ENCODE data around the gene KRT9. TPM values are rescaled to one million over a fixed set of nuclear protein-coding genes. Genes with fewer than 3 reads are reported as not detected.

Gene KRT9
- total and polyA plus RNA-seq, 7 experiments from 2014 or later = not detected

DNA sequence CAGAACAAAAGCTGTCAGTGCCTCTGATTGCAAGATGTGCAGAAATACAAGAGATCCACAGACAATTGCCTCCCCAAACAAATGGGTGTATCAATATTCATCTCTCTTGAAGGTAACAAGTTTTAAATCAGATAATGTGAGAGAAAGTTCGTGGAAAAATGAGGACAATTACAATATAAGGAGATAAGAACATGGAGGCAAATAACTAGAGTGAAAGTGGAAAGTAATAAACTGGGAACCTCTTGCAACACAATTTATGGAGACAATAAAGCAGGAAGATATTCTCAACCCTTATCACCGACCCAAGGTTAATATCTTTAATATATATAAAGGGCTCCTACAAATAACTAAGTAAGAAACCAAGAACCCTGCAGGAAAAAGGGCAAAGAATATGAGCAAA, 29.5 kb downstream of the KRT9 start:
- DNase-seq (no peak), ATAC-seq (no peak)
- CTCF ChIA-PET = interaction anchor here (0.9 to 1.7 kb wide), 2 partner anchors 8 to 124 kb away, joined by 3 read pairs; no protein-coding TSS in a partner anchor
- Histone ChIP-seq H3K27ac (ENCODE audit: low read depth, low read length) (no peak overlapping the region), H3K27me3 (ENCODE audit: control insufficient read depth in 2 of 2, insufficient read depth in 2 of 2, low read length in 2 of 2) (no peaks in the 10 kb centered on the region), H3K36me3 (ENCODE audit: control insufficient read depth in 2 of 3, insufficient read depth in 3 of 3, low read length in 3 of 3) (no peaks in the 10 kb centered on the region), H3K4me3 (ENCODE audit: low read length) (no peak overlapping the region), H3K4me1 (ENCODE audit: control insufficient read depth in 2 of 2, insufficient read depth in 2 of 2, low read length in 2 of 2) (no peaks in the 10 kb centered on the region), H3K9me3 (ENCODE audit: control insufficient read depth in 2 of 3, low read length in 3 of 3) (no peaks in the 10 kb centered on the region)
- intact Hi-C loops (cut with micrococcal nuclease) = no loop called here
- POLR2A ChIA-PET = no interaction called here
- H3K4me1 Mint-ChIP-seq = peaks cover 0 to 1% (median 0%) of the 10 kb centered on the region in 7 donors
- H3K27ac Mint-ChIP-seq = no peak overlapping the region
- peaks cover 0 to 9% (median 0%) of the 10 kb centered on the region in 5 donors for H3K27me3 Mint-ChIP-seq
- H3K4me3 Mint-ChIP-seq = no peak overlapping the region
- peaks cover 0 to 7% (median 0%) of the 10 kb centered on the region in 11 donors for H3K9me3 Mint-ChIP-seq
- peaks cover 0 to 3% (median 0%) of the 10 kb centered on the region in 5 donors for H3K36me3 Mint-ChIP-seq

DNA sequence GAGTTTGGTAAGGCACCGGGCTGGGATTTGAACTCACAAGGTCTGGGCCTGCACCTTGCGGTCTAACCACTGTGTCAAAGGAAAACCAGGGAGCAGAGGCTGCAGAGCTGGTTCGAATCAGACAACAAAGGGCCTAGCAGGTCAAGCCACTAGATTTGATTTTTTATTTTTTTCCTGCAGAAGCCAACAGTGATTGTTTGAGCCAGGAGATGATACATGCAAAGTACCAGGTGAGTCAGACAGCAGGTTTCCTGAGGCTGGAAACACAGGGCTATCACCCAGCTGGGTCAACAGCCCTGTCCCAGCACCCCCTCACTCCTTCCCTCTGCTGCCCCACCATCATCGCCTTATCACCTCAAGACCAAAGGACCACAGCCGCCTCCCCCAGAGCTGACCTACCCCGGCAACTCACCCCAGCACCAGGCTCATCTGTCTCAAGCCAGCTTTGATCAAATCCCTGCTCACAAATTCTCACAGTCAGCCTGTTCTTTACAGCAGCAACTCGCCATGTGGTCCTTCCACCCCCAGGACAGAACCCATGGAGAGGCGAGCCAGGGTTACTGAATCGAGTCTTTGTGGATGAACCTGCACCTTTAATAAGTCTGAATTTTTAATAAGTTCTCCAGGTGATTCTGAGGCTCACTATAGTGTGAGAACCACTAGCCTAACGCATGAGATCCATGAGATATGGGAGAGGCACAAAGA, 30.8 kb downstream of the KRT9 start:
- no peak overlapping the region for H3K4me3 ChIP-seq (ENCODE audit: low read length)
- Mint-ChIP-seq H3K36me3 (no peaks in the 10 kb centered on the region), H3K4me3 (no peak overlapping the region), H3K27ac (no peak overlapping the region), H3K9me3 (no peaks in the 10 kb centered on the region), H3K4me1 (no peaks in the 10 kb centered on the region), H3K27me3 (peaks cover 0 to 12% (median 0%) of the 10 kb centered on the region in 5 donors)
- ChIA-PET CTCF (interaction anchor here (1.1 to 4.2 kb wide), 3 partner anchors 8 to 125 kb away, joined by 3 to 14 read pairs (median 3); no protein-coding TSS in a partner anchor), POLR2A (no interaction called here)
- no peaks in the 10 kb centered on the region for H3K4me1 ChIP-seq (ENCODE audit: control insufficient read depth in 2 of 2, insufficient read depth in 2 of 2, low read length in 2 of 2)
- H3K36me3 ChIP-seq (ENCODE audit: control insufficient read depth in 2 of 3, insufficient read depth in 3 of 3, low read length in 3 of 3) = no peaks in the 10 kb centered on the region
- DNase-seq (no peak), ATAC-seq (no peak)
- H3K27me3 ChIP-seq (ENCODE audit: control insufficient read depth in 2 of 2, insufficient read depth in 2 of 2, low read length in 2 of 2) = no peaks in the 10 kb centered on the region
- H3K9me3 ChIP-seq (ENCODE audit: control insufficient read depth in 2 of 3, low read length in 3 of 3) = no peaks in the 10 kb centered on the region
- intact Hi-C loops (cut with micrococcal nuclease) = no loop called here
- no peak overlapping the region for H3K27ac ChIP-seq (ENCODE audit: low read depth, low read length)

DNA sequence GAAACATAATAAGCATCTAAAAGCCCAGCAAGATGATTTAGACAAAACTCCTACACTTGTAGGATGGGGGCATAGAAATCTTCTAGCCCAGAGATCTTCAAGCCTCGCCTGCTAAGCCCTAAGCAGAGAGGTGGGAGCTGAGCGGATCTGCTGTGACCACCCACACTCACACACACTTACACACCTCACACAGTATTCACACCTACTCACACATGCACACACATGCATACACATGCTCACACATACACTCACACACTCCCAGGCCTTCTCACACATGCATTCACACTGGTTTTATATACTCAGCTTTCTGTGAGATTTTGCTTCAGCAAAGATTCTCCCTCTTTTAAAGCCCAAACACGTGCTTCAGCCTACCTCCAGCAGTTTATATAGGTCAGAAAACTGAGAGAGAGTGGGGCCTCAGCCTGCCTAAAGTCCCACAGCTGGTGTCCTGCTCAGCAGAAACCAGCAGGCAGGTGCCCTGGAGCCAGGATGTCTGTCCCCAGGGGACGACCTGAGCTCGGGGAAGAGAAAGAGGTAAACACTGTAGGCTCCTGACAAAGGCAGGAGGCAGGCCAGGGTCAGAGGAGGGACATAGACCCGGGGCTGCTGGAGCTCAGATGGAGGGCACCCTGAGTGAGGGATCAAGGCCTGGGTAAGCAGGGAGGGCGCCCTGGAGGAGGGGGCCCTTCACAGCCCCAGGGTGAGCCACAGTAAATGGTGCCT, 31.7 kb downstream of the KRT9 start:
- CTCF ChIA-PET = interaction anchor here (0.6 to 4.2 kb wide), 3 partner anchors 9 to 256 kb away, joined by 3 to 14 read pairs (median 3); no protein-coding TSS in a partner anchor
- Histone ChIP-seq H3K4me3 (ENCODE audit: low read length) (no peak overlapping the region), H3K27me3 (ENCODE audit: control insufficient read depth in 2 of 2, insufficient read depth in 2 of 2, low read length in 2 of 2) (no peaks in the 10 kb centered on the region), H3K27ac (ENCODE audit: low read depth, low read length) (no peak overlapping the region), H3K4me1 (ENCODE audit: control insufficient read depth in 2 of 2, insufficient read depth in 2 of 2, low read length in 2 of 2) (no peaks in the 10 kb centered on the region), H3K36me3 (ENCODE audit: control insufficient read depth in 2 of 3, insufficient read depth in 3 of 3, low read length in 3 of 3) (no peaks in the 10 kb centered on the region), H3K9me3 (ENCODE audit: control insufficient read depth in 2 of 3, low read length in 3 of 3) (no peaks in the 10 kb centered on the region)
- Mint-ChIP-seq H3K36me3 (no peaks in the 10 kb centered on the region), H3K27ac (no peak overlapping the region), H3K4me3 (no peak overlapping the region), H3K9me3 (no peaks in the 10 kb centered on the region), H3K4me1 (no peaks in the 10 kb centered on the region), H3K27me3 (peaks cover 0 to 17% (median 6%) of the 10 kb centered on the region in 5 donors)
- DNase-seq (no peak), ATAC-seq (no peak)
- POLR2A ChIA-PET = no interaction called here
- intact Hi-C loops (cut with micrococcal nuclease) = no loop called here

DNA sequence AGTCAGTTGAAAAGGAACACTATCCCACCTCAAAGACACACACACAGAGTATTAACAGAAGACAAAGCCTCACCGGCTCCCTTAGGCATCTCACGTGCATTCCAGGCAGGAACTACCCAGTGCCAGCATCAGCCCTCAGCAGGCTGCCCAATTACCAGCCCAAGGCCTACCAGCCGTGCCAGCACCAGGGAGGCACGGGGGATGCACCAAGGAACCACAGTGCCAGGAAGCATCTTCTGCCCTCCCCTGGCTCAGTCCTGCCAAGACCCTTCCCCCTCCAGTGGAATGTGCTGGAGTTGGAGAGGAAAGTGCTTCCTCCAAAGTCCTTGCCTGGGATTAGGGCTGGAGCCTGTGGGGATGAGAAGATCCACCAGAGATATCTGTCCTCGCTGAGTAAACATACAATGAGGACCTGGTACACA, 32.8 kb downstream of the KRT9 start:
- Mint-ChIP-seq H3K27me3 (peaks cover 0 to 17% (median 8%) of the 10 kb centered on the region in 5 donors), H3K27ac (no peak overlapping the region), H3K36me3 (no peaks in the 10 kb centered on the region), H3K4me3 (no peak overlapping the region), H3K9me3 (no peaks in the 10 kb centered on the region), H3K4me1 (no peaks in the 10 kb centered on the region)
- POLR2A ChIA-PET = no interaction called here
- DNase-seq (no peak), ATAC-seq (no peak)
- Histone ChIP-seq H3K27ac (ENCODE audit: low read depth, low read length) (no peak overlapping the region), H3K4me3 (ENCODE audit: low read length) (no peak overlapping the region), H3K36me3 (ENCODE audit: control insufficient read depth in 2 of 3, insufficient read depth in 3 of 3, low read length in 3 of 3) (no peaks in the 10 kb centered on the region), H3K4me1 (ENCODE audit: control insufficient read depth in 2 of 2, insufficient read depth in 2 of 2, low read length in 2 of 2) (no peaks in the 10 kb centered on the region), H3K27me3 (ENCODE audit: control insufficient read depth in 2 of 2, insufficient read depth in 2 of 2, low read length in 2 of 2) (no peaks in the 10 kb centered on the region), H3K9me3 (ENCODE audit: control insufficient read depth in 2 of 3, low read length in 3 of 3) (no peaks in the 10 kb centered on the region)
- intact Hi-C loops (cut with micrococcal nuclease) = no loop called here
- CTCF ChIA-PET = interaction anchor here (4.2 kb wide), 1 partner anchor 10 kb away, joined by 14 read pairs; no protein-coding TSS in a partner anchor

DNA sequence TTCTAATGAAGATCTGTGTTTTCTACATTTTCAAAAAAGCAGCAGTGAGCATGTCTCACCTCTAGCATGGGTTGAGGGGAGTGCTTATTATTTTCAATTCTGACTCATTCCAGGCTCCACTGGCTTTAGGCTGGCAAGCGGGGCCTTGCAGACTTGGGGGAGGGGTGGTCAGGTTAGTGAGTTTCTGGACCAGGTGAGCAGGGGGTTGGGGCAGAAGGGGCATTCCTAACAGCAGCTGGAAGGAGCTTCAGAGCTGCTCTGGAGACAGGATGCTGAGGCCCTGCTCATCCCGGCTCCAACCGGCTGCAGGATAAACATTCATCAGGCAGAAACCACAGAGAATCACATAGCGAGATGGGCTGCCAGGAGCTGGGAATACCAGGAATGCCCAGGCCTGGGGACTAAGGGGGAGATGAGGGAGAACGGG, 33.3 kb downstream of the KRT9 start:
- intact Hi-C loops (cut with micrococcal nuclease) = no loop called here
- no peak overlapping the region for H3K27ac Mint-ChIP-seq
- peaks cover 0 to 17% (median 10%) of the 10 kb centered on the region in 5 donors for H3K27me3 Mint-ChIP-seq
- ATAC-seq = no peak
- Histone ChIP-seq H3K4me1 (ENCODE audit: control insufficient read depth in 2 of 2, insufficient read depth in 2 of 2, low read length in 2 of 2) (no peaks in the 10 kb centered on the region), H3K9me3 (ENCODE audit: control insufficient read depth in 2 of 3, low read length in 3 of 3) (no peaks in the 10 kb centered on the region), H3K27me3 (ENCODE audit: control insufficient read depth in 2 of 2, insufficient read depth in 2 of 2, low read length in 2 of 2) (no peaks in the 10 kb centered on the region), H3K27ac (ENCODE audit: low read depth, low read length) (no peak overlapping the region), H3K4me3 (ENCODE audit: low read length) (no peak overlapping the region), H3K36me3 (ENCODE audit: control insufficient read depth in 2 of 3, insufficient read depth in 3 of 3, low read length in 3 of 3) (no peaks in the 10 kb centered on the region)
- POLR2A ChIA-PET = no interaction called here
- DNase-seq = no peak
- no peaks in the 10 kb centered on the region for H3K9me3 Mint-ChIP-seq
- H3K4me3 Mint-ChIP-seq = no peak overlapping the region
- H3K36me3 Mint-ChIP-seq = no peaks in the 10 kb centered on the region
- CTCF ChIA-PET = interaction anchor here (4.2 kb wide), 1 partner anchor 10 kb away, joined by 14 read pairs; no protein-coding TSS in a partner anchor
- no peaks in the 10 kb centered on the region for H3K4me1 Mint-ChIP-seq

DNA sequence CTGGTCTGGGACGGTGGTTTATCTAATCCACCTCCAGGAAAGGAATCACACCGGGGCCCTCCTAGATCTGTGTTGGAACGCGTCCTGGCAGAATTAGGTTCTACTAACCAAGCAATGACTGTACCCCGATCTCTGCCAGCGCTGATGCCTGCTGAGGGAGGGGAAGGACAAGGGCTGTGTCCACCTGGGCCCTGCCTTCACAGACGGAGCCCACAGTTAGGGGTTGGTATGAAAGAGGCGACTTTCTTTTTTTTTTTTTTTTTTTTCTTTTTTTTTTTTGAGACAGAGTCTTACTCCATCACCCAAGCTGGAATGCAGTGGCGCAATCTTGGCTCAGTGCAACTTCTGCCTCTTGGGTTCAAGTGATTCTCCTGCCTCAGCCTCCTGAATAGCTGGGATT, 33.9 kb downstream of the KRT9 start:
- no peak overlapping the region for H3K4me3 Mint-ChIP-seq
- no peaks in the 10 kb centered on the region for H3K27me3 ChIP-seq (ENCODE audit: control insufficient read depth in 2 of 2, insufficient read depth in 2 of 2, low read length in 2 of 2)
- no peak overlapping the region for H3K27ac Mint-ChIP-seq
- CTCF ChIA-PET = interaction anchor here (4.2 kb wide), 1 partner anchor 11 kb away, joined by 14 read pairs; no protein-coding TSS in a partner anchor
- no peaks in the 10 kb centered on the region for H3K4me1 ChIP-seq (ENCODE audit: control insufficient read depth in 2 of 2, insufficient read depth in 2 of 2, low read length in 2 of 2)
- H3K36me3 ChIP-seq (ENCODE audit: control insufficient read depth in 2 of 3, insufficient read depth in 3 of 3, low read length in 3 of 3) = no peaks in the 10 kb centered on the region
- H3K4me1 Mint-ChIP-seq = no peaks in the 10 kb centered on the region
- H3K36me3 Mint-ChIP-seq = no peaks in the 10 kb centered on the region
- H3K27me3 Mint-ChIP-seq = peaks cover 0 to 21% (median 10%) of the 10 kb centered on the region in 5 donors
- H3K4me3 ChIP-seq (ENCODE audit: low read length) = no peak overlapping the region
- ATAC-seq (no peak), DNase-seq (no peak)
- POLR2A ChIA-PET = no interaction called here
- no peak overlapping the region for H3K27ac ChIP-seq (ENCODE audit: low read depth, low read length)
- no peaks in the 10 kb centered on the region for H3K9me3 Mint-ChIP-seq
- intact Hi-C loops (cut with micrococcal nuclease) = no loop called here
- no peaks in the 10 kb centered on the region for H3K9me3 ChIP-seq (ENCODE audit: control insufficient read depth in 2 of 3, low read length in 3 of 3)
